H9 (cell line): ENCODE data around the gene CCDC169. TPM values are rescaled to one million over a fixed set of nuclear protein-coding genes. Genes with fewer than 3 reads are reported as not detected.

Experiments used
- DNase-seq: peaks from one replicate; pipeline ENCODE4 v3.0.0-alpha.2; 2017
- H2AFZ ChIP-seq: one replicate; pipeline ENCODE4 v1.6.1; 2013; ENCODE audit warnings: mild to moderate bottlenecking, low read length, control low read depth, moderate library complexity
- H2AK5ac ChIP-seq: 2 replicates; pipeline ENCODE4 v1.6.1; 2013; ENCODE audit warnings: low read length, control low read depth, mixed read lengths; ENCODE audit not compliant: insufficient read length
- H2BK120ac ChIP-seq: one replicate; pipeline ENCODE4 v1.6.1; 2013; ENCODE audit warnings: low read depth, mild to moderate bottlenecking, low read length, control low read depth, inconsistent platforms; ENCODE audit not compliant: poor library complexity, severe bottlenecking
- H2BK12ac ChIP-seq: 2 replicates; pipeline ENCODE4 v1.6.1; 2013; ENCODE audit warnings: low read length, control low read depth, mixed read lengths, low read depth; ENCODE audit not compliant: insufficient read length
- H2BK15ac ChIP-seq: 2 replicates; pipeline ENCODE4 v1.6.1; 2013; ENCODE audit warnings: low read depth, low read length, control low read depth
- H2BK20ac ChIP-seq: one replicate; pipeline ENCODE4 v1.6.1; 2013; ENCODE audit warnings: low read depth, mild to moderate bottlenecking, low read length, control low read depth, inconsistent platforms; ENCODE audit not compliant: poor library complexity, severe bottlenecking
- H2BK5ac ChIP-seq: 2 replicates; pipeline ENCODE4 v1.6.1; 2013; ENCODE audit warnings: low read length, control low read depth, mixed read lengths; ENCODE audit not compliant: insufficient read length
- H3K14ac ChIP-seq: 2 replicates; pipeline ENCODE4 v1.6.1; 2013; ENCODE audit warnings: low read length, control low read depth; ENCODE audit not compliant: insufficient read depth
- H3K18ac ChIP-seq: 2 replicates; pipeline ENCODE4 v1.6.1; 2013; ENCODE audit warnings: low read depth, mild to moderate bottlenecking, mixed read lengths, low read length, control low read depth; ENCODE audit not compliant: insufficient read length
- H3K23ac ChIP-seq: 2 replicates; pipeline ENCODE4 v1.6.1; 2013; ENCODE audit warnings: low read length, control low read depth, mixed read lengths, low read depth; ENCODE audit not compliant: insufficient read length
- H3K23me2 ChIP-seq: 2 replicates; pipeline ENCODE4 v1.6.1; 2013; ENCODE audit warnings: low read depth, mild to moderate bottlenecking, mixed read lengths, low read length, control low read depth; ENCODE audit not compliant: insufficient read length, poor library complexity, severe bottlenecking
- H3K27ac ChIP-seq: 2 replicates; pipeline ENCODE4 v1.5.1; 2013; ENCODE audit warnings: low read length, control low read depth, mixed read lengths, low read depth; ENCODE audit not compliant: insufficient read length
- H3K27me3 ChIP-seq: 2 replicates; pipeline ENCODE4 v1.6.1; 2013; ENCODE audit warnings: low read length, control low read depth, inconsistent platforms; ENCODE audit not compliant: insufficient read depth
- H3K4ac ChIP-seq: 2 replicates; pipeline ENCODE4 v1.6.1; 2013; ENCODE audit warnings: low read depth, mild to moderate bottlenecking, control low read depth, inconsistent platforms, low read length, moderate library complexity
- H3K4me1 ChIP-seq: 2 replicates; pipeline ENCODE4 v1.6.1; 2013; ENCODE audit warnings: low read length, control low read depth, inconsistent platforms; ENCODE audit not compliant: insufficient read depth
- H3K4me2 ChIP-seq: 2 replicates; pipeline ENCODE4 v1.6.1; 2013; ENCODE audit warnings: low read length, control low read depth, mixed read lengths; ENCODE audit not compliant: insufficient read length, insufficient read depth
- H3K56ac ChIP-seq: 2 replicates; pipeline ENCODE4 v1.6.1; 2013; ENCODE audit warnings: low read depth, mild to moderate bottlenecking, mixed read lengths, low read length, control low read depth; ENCODE audit not compliant: insufficient read length
- H3K79me1 ChIP-seq: 2 replicates; pipeline ENCODE4 v1.6.1; 2013; ENCODE audit warnings: low read depth, mild to moderate bottlenecking, moderate library complexity, low read length, control low read depth, inconsistent platforms; ENCODE audit not compliant: insufficient read depth, poor library complexity, severe bottlenecking
- H3K79me2 ChIP-seq: 2 replicates; pipeline ENCODE4 v1.6.1; 2013; ENCODE audit warnings: low read length, control low read depth, inconsistent platforms; ENCODE audit not compliant: insufficient read depth
- H3K9ac ChIP-seq: 2 replicates; pipeline ENCODE4 v1.6.1; 2013; ENCODE audit warnings: low read length, control low read depth, mixed read lengths; ENCODE audit not compliant: insufficient read length; ENCODE audit errors: extremely low read depth
- H3K9me3 ChIP-seq: one replicate; pipeline ENCODE4 v1.6.1; 2013; ENCODE audit warnings: low read depth, low read length, inconsistent platforms; ENCODE audit not compliant: control insufficient read depth
- H3T11ph ChIP-seq: one replicate; pipeline ENCODE4 v1.6.1; 2013; ENCODE audit warnings: mild to moderate bottlenecking, low read length, control low read depth, inconsistent platforms
- H4K20me1 ChIP-seq: one replicate; pipeline ENCODE4 v1.6.1; 2013; ENCODE audit not compliant: control insufficient read depth, insufficient read length, insufficient read depth
- H4K5ac ChIP-seq: 2 replicates; pipeline ENCODE4 v1.6.1; 2013; ENCODE audit warnings: low read depth, mild to moderate bottlenecking, mixed read lengths, low read length, control low read depth; ENCODE audit not compliant: insufficient read length
- H4K8ac ChIP-seq: replicated peaks from 2 replicates; pipeline ENCODE4 v1.6.1; 2013; ENCODE audit warnings: low read length, control low read depth, mixed read lengths, low read depth; ENCODE audit not compliant: insufficient read length
- H4K91ac ChIP-seq: 2 replicates; pipeline ENCODE4 v1.6.1; 2013; ENCODE audit warnings: low read depth, mild to moderate bottlenecking, moderate library complexity, mixed read lengths, low read length, control low read depth; ENCODE audit not compliant: insufficient read length
- H3K27ac Mint-ChIP-seq, 3 experiments: 2 replicates in 2 of 3; 3 replicates in 1 of 3; pipeline ENCODE4 v1.8.0; 2020 to 2021; ENCODE audit warnings: mixed read lengths in 3 of 3, mild to moderate bottlenecking in 1 of 3, moderate library complexity in 1 of 3
- H3K27me3 Mint-ChIP-seq: 2 replicates; pipeline ENCODE4 v1.8.0; 2021; ENCODE audit warnings: low read depth, mild to moderate bottlenecking, moderate library complexity, mixed read lengths
- H3K36me3 Mint-ChIP-seq, 3 experiments: 2 replicates in 2 of 3; 3 replicates in 1 of 3; pipeline ENCODE4 v1.8.0; 2020 to 2021; ENCODE audit warnings: low read depth in 3 of 3, mixed read lengths in 3 of 3; ENCODE audit not compliant: insufficient read depth in 1 of 3
- H3K4me1 Mint-ChIP-seq, 2 experiments: 2 replicates each; pipeline ENCODE4 v1.8.0; 2020; ENCODE audit warnings: mixed read lengths in 2 of 2
- H3K4me3 Mint-ChIP-seq, 2 experiments: 2 replicates in 1 of 2; 3 replicates in 1 of 2; pipeline ENCODE4 v1.8.0; 2020 to 2021; ENCODE audit warnings: mild to moderate bottlenecking in 2 of 2, mixed read lengths in 2 of 2, moderate library complexity in 1 of 2
- H3K9me3 Mint-ChIP-seq, 2 experiments: 2 replicates in 1 of 2; 3 replicates in 1 of 2; pipeline ENCODE4 v1.8.0; 2020; ENCODE audit warnings: mild to moderate bottlenecking in 2 of 2, mixed read lengths in 2 of 2, moderate library complexity in 1 of 2
- CTCF ChIP-seq: fragments of 200-600 bp; sonication (generic); conservative IDR thresholded peaks from 3 replicates; pipeline ENCODE4 v1.8.0; 2021; ENCODE audit warnings: antibody characterized with exemption, mild to moderate bottlenecking
- WGBS: extraction: QIAGEN DNeasy Blood & Tissue Kit; methylation state at CpG from one replicate; pipeline ENCODE4 v1.1.7; 2013; ENCODE audit warnings: missing lambda C conversion rate, low lambda C conversion rate, mixed read lengths; ENCODE audit not compliant: insufficient read length; ENCODE audit errors: extremely low coverage; 5-methylcytosine and 5-hydroxymethylcytosine counted together
- total RNA-seq: library from RNA; stranded (reverse); gene quantifications from 2 replicates; pipeline ENCODE4 v1.2.1, GENCODE V29; 2021

The CCDC169 gene
- total RNA-seq, 1 experiment from 2014 or later = 19.1 TPM

- Histone ChIP-seq H4K8ac (no peak overlapping the region), H3K23ac (no peak overlapping the region), H3K27ac (no peak overlapping the region), H2BK12ac (no peak overlapping the region), H2AFZ (no peak overlapping the region), H3K18ac (no peak overlapping the region), H2AK5ac (no peak overlapping the region), H2BK5ac (no peak overlapping the region), H3K14ac (no peak overlapping the region), H3K79me2 (no peaks in the 10 kb centered on the region), H3K56ac (no peak overlapping the region), H3T11ph (no peak overlapping the region), H2BK20ac (no peak overlapping the region), H3K4ac (no peak overlapping the region), H4K5ac (no peak overlapping the region), H2BK15ac (no peak overlapping the region), H4K91ac (no peak overlapping the region), H4K20me1 (no peaks in the 10 kb centered on the region), H2BK120ac (no peak overlapping the region), H3K9me3 (no peaks in the 10 kb centered on the region), H3K4me1 (no peaks in the 10 kb centered on the region), H3K4me2 (no peak overlapping the region), H3K9ac (no peak overlapping the region), H3K23me2 (no peaks in the 10 kb centered on the region), H3K79me1 (no peaks in the 10 kb centered on the region), H3K27me3 (no peaks in the 10 kb centered on the region)
- Mint-ChIP-seq H3K4me1 (peaks cover 13% of the 10 kb centered on the region in 2 experiments), H3K36me3 (peaks cover 0 to 7% (median 0%) of the 10 kb centered on the region in 3 experiments; a peak in 3 of 7 replicates), H3K27ac (no peak overlapping the region), H3K9me3 (no peaks in the 10 kb centered on the region; a peak in 1 of 5 replicates), H3K4me3 (no peak overlapping the region), H3K27me3 (no peaks in the 10 kb centered on the region)
- no CpG with 5 or more reads among the region's 8 CpGs for WGBS
- DNase-seq = no peak
- no peak for TF ChIP-seq CTCF
Observed at GRCh38 chr13:36259361-36260137, 38.1 kb downstream of the CCDC169 start.
